ENCODE measurements around the gene PTDSS2. TPM values are rescaled to one million over a fixed set of nuclear protein-coding genes. Genes with fewer than 3 reads are reported as not detected.
A peak's percentile ranks its signal among the peaks of the same experiment; 100 is the strongest.

PTDSS2 gene
- total and polyA plus RNA-seq, 9 of the 15 experiments (the other 6 are each of a cell fraction or from before 2014, with no cell fraction given) = 0.45 to 53.9 (median 17.2) TPM

- TF ChIP-seq VEZF1 (CRISPR knock-in tag; IDR thresholded peaks at IDR 0.05) (peak; percentile 57), PML (IDR thresholded peaks at IDR 0.05; ENCODE audit: low read length) (peak; percentile 57; the same call in 1 of the 2 replicates), POLR2G (IDR thresholded peaks at IDR 0.05; ENCODE audit: low read depth, low read length) (peak; percentile 71), TOE1 (IDR thresholded peaks at IDR 0.05; ENCODE audit: borderline replicate concordance) (peak; percentile 86), TOE1 (CRISPR knock-in tag; IDR thresholded peaks at IDR 0.05; ENCODE audit: borderline replicate concordance, low read depth) (no peak), AFF4 (CRISPR knock-in tag; IDR thresholded peaks at IDR 0.05) (no peak; the same call in 1 of the 2 replicates), SOX6 (IDR thresholded peaks at IDR 0.05) (peak; percentile 78), RAD21 (CRISPR knock-in tag; conservative IDR thresholded peaks at IDR 0.05 in 1 of 2, IDR thresholded peaks at IDR 0.05 in 1 of 2) (peak in 1 of 2 experiments; percentile 23; a peak in 1 of 4 replicates), NR1H2 (CRISPR knock-in tag; IDR thresholded peaks at IDR 0.05) (no peak), ZNF589 (CRISPR knock-in tag; IDR thresholded peaks at IDR 0.05; ENCODE audit: low read depth) (peak; percentile 93), ZHX1 (conservative IDR thresholded peaks at IDR 0.05; ENCODE audit: low read length) (no peak), KLF6 (CRISPR knock-in tag; IDR thresholded peaks at IDR 0.05; ENCODE audit: borderline replicate concordance) (peak; percentile 8; the same call in 1 of the 2 replicates), FOXM1 (IDR thresholded peaks at IDR 0.05; ENCODE audit: low read depth) (no peak), FOXM1 (CRISPR knock-in tag; IDR thresholded peaks at IDR 0.05; ENCODE audit: low read depth) (no peak), KLF13 (tag; IDR thresholded peaks at IDR 0.05; ENCODE audit: borderline replicate concordance, low read depth) (0 out of 2 replicates have a peak, but pooled peaks have one; percentile 58), POLR2AphosphoS5 (IDR thresholded peaks at IDR 0.05; ENCODE audit: control insufficient read depth, insufficient read depth, low read depth, low read length) (peak; percentile 48), SP1 (CRISPR knock-in tag; IDR thresholded peaks at IDR 0.05) (peak; percentile 83), MECOM (CRISPR knock-in tag; IDR thresholded peaks at IDR 0.05) (peak; percentile 47; the same call in 1 of the 2 replicates), NUFIP1 (IDR thresholded peaks at IDR 0.05; ENCODE audit: partially characterized antibody) (no peak)
Measured at GRCh38 chr11:460331-461199, 10.5 kb downstream of the PTDSS2 start (continued).
